GM13976 (cell line): ENCODE data around the gene TRIM44.

ENCODE experiments used
- DNase-seq: peaks from one replicate; pipeline ENCODE4 v3.0.0; 2012; ENCODE audit warnings: low spot score
- CTCF ChIP-seq: IDR thresholded peaks from 2 replicates; pipeline ENCODE4 v1.5.1; 2012; ENCODE audit warnings: borderline replicate concordance, mild to moderate bottlenecking; ENCODE audit not compliant: insufficient read depth; ENCODE audit errors: extremely low read depth, missing control alignments, control extremely low read depth
- in situ Hi-C: fragments of 300-500 bp; cut with MboI; formaldehyde crosslinking; loops from one replicate; pipeline ENCODE4 v1.12.0; 2022; ENCODE audit warnings: low sequenced_read_pairs, mixed read lengths, inconsistent platforms; ENCODE audit not compliant: unreplicated experiment

Gene TRIM44

GRCh38 chr11:35618497-35619115 is 44.0 kb upstream of the TRIM44 start:
- DNase-seq: peak; percentile 73
- no peak for TF ChIP-seq CTCF
- in situ Hi-C loops: loop anchor here (10.0 to 25.0 kb wide), 4 partner anchors 194 to 646 kb away; no protein-coding TSS in a partner anchor

- in situ Hi-C loops: loop anchor here (10.0 to 25.0 kb wide), 4 partner anchors 193 to 646 kb away; no protein-coding TSS in a partner anchor
Measured at GRCh38 chr11:35619116-35619854, 43.3 kb upstream of the TRIM44 start.

GRCh38 chr11:35619855-35620640 is 42.5 kb upstream of the TRIM44 start:
- in situ Hi-C loops: loop anchor here (10.0 to 25.0 kb wide), 4 partner anchors 192 to 645 kb away; no protein-coding TSS in a partner anchor
- peak; percentile 29 for DNase-seq

More at GRCh38 chr11:35619116-35619854, 43.3 kb upstream of the TRIM44 start:
- DNase-seq: peak; percentile 57
- no peak for TF ChIP-seq CTCF

GRCh38 chr11:35620795-35621194 is 41.8 kb upstream of the TRIM44 start:
- DNase-seq: no peak
- no peak for TF ChIP-seq CTCF
- in situ Hi-C loops: loop anchor here (25.0 kb wide), 2 partner anchors 192 to 417 kb away; no protein-coding TSS in a partner anchor

More at GRCh38 chr11:35619855-35620640, 42.5 kb upstream of the TRIM44 start:
- TF ChIP-seq CTCF: no peak

GRCh38 chr11:35621620-35622019 is 41.0 kb upstream of the TRIM44 start:
- TF ChIP-seq CTCF: no peak
- DNase-seq: no peak
- in situ Hi-C loops: loop anchor here (25.0 kb wide), 2 partner anchors 191 to 416 kb away; no protein-coding TSS in a partner anchor

GRCh38 chr11:35622070-35622469 is 40.5 kb upstream of the TRIM44 start:
- in situ Hi-C loops: loop anchor here (25.0 kb wide), 2 partner anchors 190 to 415 kb away; no protein-coding TSS in a partner anchor
- no peak for TF ChIP-seq CTCF
- no peak for DNase-seq
